ENCODE data around the gene ALOX15B. TPM values are rescaled to one million over a fixed set of nuclear protein-coding genes. Genes with fewer than 3 reads are reported as not detected.
A peak's percentile ranks its signal among the peaks of the same experiment; 100 is the strongest.
"Not testable (repeated sequence)": the region's sequence is repeated elsewhere in the genome, so short reads cannot be mapped to it uniquely, and the experiment has no call there.

Gene ALOX15B
- total RNA-seq, 1 experiment from 2014 or later, result not detected

DNA sequence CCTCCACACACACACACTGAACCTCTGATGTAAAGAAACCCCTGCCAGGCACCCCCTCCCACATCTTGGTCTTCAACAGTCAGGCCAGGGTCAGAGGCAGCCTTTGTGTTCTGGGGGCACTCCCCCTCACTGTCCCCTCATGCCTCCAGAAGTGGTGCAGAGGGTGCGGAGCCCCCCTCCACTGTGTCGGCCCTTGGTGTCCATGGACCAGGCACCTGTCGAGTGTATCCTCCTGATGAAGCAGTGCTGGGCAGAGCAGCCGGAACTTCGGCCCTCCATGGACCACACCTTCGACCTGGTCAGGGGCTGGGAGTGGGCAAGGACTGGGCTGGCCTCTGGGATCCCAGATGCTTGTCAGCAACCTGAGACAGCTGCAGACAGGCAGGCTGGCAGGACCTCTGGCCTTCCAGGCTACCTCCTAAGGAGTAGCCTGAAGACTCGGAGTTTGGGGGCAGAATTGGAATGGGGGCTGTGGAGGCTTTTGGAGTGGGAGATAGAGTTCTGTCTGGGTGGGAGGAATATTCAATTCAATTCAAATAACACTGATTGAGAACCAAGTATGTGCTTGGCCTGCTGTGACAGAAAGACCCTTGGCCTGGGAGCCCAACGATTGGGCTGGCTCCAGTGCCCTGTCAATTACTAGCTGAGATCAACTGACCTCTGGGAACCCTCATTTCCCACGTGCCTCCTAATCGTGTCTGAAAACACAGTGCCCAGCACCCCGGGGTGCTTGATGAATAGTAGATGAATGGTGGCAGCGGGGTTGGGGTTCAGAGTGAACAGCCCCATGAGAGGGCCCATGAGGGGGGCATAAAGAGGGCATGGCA lies 24.9 kb upstream of the ALOX15B start:
- DNase-seq (ENCODE audit: low read depth), result no peak

- DNase-seq (ENCODE audit: low read depth), result no peak
These were observed 24.4 kb upstream of the ALOX15B start for GRCh38 chr17:8014558-8014850.

- no peak for DNase-seq (ENCODE audit: low read depth)
These were observed 23.5 kb upstream of the ALOX15B start for GRCh38 chr17:8015236-8015956.

- DNase-seq (ENCODE audit: low read depth), result peak; percentile 13
These were observed 22.8 kb upstream of the ALOX15B start for GRCh38 chr17:8015957-8016631.

DNA sequence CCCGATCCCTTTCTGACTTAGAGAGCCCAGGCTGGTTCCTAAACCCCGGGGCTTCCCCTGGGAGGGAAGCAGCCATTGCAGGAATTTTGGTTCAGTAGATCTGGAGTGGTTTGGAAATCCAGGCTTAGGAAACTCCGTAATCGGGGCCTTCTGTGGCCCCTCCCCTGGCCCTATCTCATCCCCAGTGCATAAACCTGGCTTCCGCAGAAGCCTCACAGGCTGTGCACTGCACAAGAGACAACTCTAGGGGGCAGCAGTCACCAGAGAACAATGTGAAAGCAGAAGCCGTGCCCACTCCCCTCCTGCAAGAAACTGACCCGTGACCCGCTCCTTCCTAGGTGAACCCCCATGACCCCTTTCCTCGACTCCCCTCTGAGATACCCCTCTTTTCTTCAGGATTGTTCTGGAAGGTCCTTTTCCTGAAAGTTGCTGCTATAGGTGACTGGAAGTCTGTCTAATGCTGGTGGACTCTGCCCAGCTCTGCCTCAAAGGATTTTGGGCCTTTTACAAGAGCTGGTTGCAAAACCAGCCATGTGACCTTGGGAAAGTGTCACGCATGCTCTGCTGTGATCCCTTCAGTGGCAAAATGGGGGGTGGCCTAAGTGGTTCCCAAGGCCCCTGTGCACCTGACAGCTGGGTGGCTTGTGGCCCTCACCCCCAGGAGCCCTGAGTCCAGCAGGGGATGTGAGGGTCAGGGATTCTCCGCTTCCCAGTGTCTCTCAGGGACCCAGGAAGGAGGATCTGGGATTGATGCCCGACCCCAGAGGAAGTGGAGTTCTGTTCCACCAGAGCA lies 22.0 kb upstream of the ALOX15B start:
- peak; percentile 44 for DNase-seq (ENCODE audit: low read depth)

DNA sequence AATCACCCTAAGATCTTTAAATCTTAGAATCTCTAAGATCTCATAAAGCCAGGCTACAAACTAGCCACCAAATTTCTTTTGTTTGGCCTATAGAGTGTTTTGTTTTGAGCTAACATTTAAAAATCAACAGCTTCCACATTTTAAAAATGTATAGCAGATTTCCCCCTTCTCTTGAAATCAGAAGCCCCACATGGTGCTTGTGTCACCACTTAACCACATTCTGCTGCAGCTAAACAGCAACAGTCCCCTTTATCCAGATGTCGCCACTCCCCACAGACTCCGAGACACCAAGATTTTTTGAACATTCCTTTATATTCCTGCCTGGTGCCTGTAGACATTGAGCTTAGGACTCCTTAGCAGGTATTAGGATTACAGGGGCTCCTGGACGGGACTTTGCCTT lies 20.4 kb upstream of the ALOX15B start:
- no peak for DNase-seq (ENCODE audit: low read depth)

DNA sequence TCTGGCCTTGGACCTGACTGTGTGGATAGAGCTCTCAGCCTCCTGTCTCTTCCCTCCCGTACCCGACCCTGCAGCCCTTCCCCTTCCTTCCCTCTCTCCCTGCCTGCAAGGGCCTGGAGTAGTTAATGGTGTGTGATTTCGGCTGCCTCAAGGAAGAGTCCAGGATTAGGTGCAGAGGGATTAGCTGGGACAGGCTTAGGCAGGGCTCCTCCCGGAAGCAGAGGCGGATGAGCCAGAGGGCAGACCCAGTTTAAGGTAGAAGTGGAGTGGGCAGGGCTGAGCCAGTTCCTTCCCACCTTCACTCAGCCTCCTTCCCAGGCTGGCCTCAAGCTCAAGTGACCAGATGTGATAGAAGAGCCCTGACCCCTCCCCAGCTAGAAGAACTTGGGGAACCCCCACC lies 19.7 kb upstream of the ALOX15B start:
- DNase-seq (ENCODE audit: low read depth), result no peak

DNA sequence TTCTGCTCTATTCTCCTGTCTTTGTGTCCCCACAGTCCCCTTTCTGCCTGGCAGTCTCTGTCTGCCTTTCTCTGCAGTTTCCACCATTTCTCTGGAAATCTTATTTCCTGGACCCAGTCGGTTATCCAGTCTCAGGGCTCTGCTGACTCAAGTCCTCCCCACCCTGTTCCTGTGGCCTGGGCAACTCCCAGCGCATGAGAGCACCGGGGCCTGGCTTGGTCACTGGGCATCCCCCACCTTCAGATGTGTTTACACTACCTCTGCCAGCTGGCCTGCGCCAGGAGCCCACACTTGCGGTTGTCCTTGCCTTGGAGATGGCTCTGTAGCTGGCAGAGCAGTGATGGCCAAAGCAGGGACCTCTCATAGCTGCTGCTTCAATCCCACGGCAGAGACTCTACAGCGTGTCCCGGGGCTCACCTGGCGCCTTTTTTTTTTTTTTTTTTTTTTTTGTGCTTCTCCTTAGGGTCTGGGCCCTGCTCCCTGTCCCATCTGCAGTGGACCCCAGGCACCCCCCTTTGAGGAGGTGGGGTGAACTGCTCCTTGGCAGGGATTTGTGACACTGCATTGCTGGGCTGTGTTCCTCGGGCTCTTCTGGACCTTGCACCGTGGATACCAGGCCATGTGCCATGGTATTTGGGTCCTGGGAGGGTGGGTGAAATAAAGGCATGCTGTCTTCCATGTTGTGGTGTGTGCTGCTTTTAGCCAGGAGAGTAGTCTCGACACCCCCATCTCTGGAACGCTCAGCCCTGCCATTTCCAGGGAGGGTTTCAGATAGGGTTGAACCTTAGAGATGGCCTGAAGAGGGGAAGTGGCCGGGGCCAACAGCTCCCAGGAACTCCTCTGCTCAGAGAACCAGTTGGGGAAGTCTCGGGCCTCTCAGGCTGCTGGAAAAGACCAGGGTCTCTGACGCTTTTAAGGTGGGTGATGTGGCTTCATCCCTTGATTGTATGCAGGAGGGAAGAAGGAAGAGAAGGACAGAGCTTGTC lies 18.9 kb upstream of the ALOX15B start:
- peak; percentile 68 for DNase-seq (ENCODE audit: low read depth)

DNA sequence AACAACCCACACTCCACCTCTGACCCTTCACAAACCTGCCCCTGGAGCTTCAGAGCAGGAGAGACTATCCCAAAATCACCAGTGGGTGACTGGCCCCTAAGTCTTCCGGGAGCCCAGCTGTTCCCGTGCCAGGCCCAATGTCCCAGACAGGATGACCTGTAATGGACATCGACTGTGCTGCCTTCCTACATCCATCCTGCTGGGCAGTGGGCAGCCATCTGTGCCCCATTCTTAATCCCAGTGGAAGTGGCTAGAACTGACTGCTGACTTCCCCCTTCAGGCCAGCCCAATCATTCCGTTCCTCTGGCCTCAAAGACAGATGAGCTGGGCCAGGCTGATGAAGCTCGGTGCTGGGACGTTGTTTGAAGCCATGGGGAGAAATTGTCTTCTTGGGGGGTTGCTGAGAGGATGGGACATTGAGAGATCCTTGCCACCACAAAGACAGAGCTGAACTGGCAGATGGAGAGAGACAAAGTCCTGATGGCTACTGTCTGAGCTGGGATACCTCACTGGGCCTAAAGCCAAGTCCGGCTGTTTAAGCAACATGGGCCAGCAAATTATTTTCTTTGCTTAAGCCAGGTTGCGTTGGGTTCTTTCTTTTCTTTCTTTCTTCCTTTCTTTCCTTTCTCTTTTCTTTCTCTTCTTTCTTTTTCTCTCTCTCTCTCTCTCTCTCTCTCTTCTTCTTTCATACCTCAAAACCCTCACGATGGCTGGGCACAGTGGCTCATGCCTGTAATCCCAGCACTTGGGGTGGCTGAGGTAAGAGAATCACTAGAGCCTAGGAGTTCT lies 17.9 kb upstream of the ALOX15B start:
- DNase-seq (ENCODE audit: low read depth), result no peak

GRCh38 chr17:8021565-8022359 lies 17.1 kb upstream of the ALOX15B start:
- no peak for DNase-seq (ENCODE audit: low read depth)

DNA sequence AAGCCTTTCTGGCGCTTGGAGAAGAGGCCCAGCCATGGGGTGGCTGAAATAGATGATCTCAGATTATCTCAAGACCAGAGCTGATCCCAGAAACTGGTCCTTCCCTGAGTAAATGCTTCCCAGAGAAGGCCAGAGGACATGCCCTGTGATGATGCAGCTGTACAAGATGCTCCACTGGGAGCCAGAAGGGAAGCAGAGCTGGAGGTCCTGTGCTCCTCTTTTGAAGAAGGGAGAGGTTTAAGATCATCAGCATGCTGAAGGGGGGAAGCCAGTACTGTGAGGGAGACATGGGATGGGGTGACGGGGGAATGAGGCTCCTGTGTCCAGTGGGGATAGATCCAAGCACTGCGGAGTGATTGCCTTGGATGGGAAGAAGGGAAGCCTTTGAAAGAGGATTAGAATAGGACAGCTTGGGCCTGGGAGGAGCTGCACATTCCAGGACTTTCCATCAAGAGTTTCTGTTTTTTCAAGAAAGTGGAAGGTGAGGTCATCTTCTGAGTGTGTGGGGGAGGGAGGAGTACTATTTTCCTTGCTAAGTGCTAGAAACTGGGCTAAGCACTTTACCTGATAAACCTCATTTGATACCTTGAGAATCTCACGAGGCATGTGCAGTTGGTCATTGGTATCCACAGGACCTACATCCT lies 16.4 kb upstream of the ALOX15B start:
- peak; percentile 13 for DNase-seq (ENCODE audit: low read depth)

DNA sequence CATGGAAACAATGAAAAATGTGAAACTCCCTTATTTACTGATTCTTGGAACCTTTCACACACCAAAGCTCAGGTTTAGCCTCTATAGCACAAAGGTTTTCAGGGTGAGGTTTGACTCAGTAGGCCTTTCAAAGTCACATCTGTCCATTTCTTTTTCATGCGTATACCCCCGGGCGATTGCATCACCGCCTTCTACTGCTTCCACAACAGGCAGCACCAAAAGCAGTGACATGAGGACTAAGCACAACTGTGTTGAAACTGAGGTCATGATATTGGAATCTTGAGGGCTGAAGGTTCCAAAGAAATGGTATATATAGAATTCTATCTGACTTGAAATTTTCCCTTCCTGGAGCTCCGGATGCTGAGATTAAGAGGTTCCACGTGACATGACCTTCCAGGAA lies 14.7 kb upstream of the ALOX15B start:
- not testable (repeated sequence) for DNase-seq (ENCODE audit: low read depth)

- no peak for DNase-seq (ENCODE audit: low read depth)
These were observed 13.5 kb upstream of the ALOX15B start for GRCh38 chr17:8025176-8025911.

- DNase-seq (ENCODE audit: low read depth), result peak; percentile 54
These were observed 9.7 kb upstream of the ALOX15B start for GRCh38 chr17:8029121-8029520.

DNA sequence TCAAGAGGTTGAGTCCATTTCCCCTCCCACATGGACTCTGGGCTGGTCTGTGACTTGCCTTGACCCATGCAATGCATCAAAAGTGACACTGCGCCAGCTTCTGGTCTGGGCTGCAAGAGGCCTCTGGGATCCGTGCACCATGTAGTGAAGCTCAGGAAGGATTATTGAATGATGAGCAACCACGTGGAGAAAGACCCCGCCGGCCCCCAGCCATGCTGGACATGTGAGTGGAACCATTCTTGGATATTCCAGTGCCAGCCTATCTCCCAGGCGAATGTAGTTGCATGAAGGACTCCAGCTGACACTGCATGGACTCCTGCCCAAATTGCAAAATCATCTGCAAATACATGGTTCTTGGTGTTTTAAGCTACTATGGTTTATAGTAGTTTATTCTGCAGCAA lies 7.6 kb upstream of the ALOX15B start:
- DNase-seq (ENCODE audit: low read depth), result no peak

- no peak for DNase-seq (ENCODE audit: low read depth)
These were observed 6.9 kb upstream of the ALOX15B start for GRCh38 chr17:8031950-8032349.

GRCh38 chr17:8032442-8032841 lies 6.4 kb upstream of the ALOX15B start:
- DNase-seq (ENCODE audit: low read depth), result no peak

DNA sequence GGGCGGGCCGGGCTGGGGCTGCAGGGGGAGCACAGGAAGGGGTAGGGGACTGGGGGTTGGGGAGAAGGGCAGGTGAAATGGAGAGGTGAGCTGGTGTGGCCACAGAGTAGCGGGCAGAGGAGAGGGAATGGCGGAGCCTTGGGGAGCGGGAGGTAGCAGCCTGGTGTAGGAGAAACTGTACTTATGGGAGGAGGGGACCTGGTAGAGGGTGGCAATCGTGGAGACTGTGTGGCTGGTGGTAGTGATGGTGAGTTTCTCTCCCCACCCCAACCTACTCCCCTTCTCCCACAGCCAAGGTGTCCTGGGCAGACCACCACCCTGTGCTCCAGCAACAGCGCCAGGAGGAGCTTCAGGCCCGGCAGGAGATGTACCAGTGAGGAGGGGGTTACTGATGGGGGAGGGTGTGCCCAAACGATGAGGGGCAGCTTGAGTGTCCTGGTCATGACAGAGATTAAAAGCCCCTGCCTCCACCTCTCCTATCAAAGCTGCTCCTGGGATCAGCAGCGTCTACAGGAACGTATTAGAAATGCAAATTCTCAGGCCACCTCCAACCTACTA lies 831 bp downstream of the ALOX15B start:
- DNase-seq (ENCODE audit: low read depth), result no peak

Measured in Daoy (cell line).